Measurements from ENCODE around the gene ZNF792. TPM values are rescaled to one million over a fixed set of nuclear protein-coding genes. Genes with fewer than 3 reads are reported as not detected.

ZNF792 gene
- total RNA-seq = 5.6 and 6.1 TPM in 2 replicates

GRCh38 chr19:34963573-34964406 is at the start of gene ZNF792:
TSS of gene ZNF792 (minus strand) at chr19:34964229. CDS start at chr19:34963662, 567 bp downstream.
- TF ChIP-seq, protein P1, sequence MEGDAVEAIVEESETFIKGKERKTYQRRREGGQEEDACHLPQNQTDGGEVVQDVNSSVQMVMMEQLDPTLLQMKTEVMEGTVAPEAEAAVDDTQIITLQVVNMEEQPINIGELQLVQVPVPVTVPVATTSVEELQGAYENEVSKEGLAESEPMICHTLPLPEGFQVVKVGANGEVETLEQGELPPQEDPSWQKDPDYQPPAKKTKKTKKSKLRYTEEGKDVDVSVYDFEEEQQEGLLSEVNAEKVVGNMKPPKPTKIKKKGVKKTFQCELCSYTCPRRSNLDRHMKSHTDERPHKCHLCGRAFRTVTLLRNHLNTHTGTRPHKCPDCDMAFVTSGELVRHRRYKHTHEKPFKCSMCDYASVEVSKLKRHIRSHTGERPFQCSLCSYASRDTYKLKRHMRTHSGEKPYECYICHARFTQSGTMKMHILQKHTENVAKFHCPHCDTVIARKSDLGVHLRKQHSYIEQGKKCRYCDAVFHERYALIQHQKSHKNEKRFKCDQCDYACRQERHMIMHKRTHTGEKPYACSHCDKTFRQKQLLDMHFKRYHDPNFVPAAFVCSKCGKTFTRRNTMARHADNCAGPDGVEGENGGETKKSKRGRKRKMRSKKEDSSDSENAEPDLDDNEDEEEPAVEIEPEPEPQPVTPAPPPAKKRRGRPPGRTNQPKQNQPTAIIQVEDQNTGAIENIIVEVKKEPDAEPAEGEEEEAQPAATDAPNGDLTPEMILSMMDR (IDR thresholded peaks at IDR 0.05; ENCODE audit: insufficient read depth, low read length, poor library complexity, severe bottlenecking) = no peak
- peak within 1 kb of the TSS; percentile 83 for H3K4me3 ChIP-seq (ENCODE audit: low read depth, low read length)
- peaks cover 3% of the 10 kb centered on the region for H3K36me3 ChIP-seq (ENCODE audit: control insufficient read depth, insufficient read depth, low read length)
- DNase-seq (ENCODE audit: low read depth) = no peak
- no peaks in the 10 kb centered on the region for H3K27me3 ChIP-seq (ENCODE audit: control insufficient read depth, insufficient read depth, low read length)

GRCh38 chr19:35013041-35013819 is 49.2 kb upstream of the ZNF792 start:
- TF ChIP-seq, protein P1 (IDR thresholded peaks at IDR 0.05; ENCODE audit: insufficient read depth, low read length, poor library complexity, severe bottlenecking) = peak; percentile 94
- Histone ChIP-seq H3K27me3 (ENCODE audit: control insufficient read depth, insufficient read depth, low read length) (no peaks in the 10 kb centered on the region), H3K36me3 (ENCODE audit: control insufficient read depth, insufficient read depth, low read length) (peaks cover 1% of the 10 kb centered on the region), H3K4me3 (ENCODE audit: low read depth, low read length) (no peak overlapping the region)
- DNase-seq (ENCODE audit: low read depth) = no peak

DNA sequence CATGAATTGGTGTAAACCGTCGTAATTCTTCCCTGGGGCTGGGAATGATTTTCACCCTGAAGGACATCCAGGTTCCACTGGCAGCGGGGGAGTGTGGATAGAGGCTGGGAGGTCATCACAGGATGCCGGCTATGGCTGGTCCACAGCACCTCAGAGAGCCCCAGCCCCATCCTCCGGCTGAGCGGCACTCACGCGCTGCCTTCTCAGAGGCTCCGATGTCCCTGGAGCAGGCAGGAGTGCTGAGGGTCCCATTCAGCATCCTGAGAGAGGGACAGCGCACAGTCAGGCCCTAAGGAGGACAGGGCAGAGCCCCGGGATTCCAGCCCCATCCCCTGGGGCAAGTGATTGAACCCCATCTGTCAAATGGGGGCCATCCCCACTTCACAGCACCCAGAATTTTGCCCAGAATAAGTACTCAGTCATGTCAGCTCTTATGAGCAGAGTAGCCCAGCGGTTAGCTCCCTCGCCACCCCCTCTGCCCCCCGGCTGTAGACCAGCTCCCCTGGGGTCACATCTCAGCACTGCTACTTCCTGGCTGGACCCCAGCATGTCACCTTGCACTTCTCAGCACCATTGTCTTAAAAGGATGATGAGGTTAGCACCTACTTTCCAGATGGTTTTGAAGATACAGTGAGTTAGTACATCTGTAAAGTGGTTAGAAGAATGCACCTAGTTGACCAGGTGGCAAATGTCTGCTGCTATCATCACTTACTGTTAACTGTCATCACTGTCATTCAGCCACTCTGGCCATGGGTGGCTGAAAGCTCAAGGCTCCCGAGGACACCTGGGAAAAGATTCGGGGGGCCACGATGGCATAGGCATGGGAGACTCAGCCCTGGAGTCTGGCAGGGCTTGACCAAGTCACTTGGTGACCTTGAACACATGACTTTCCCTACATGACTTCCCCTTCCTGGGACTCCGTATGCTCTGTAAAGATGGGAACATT is 48.0 kb upstream of the ZNF792 start:
- H3K36me3 ChIP-seq (ENCODE audit: control insufficient read depth, insufficient read depth, low read length) = peaks cover 1% of the 10 kb centered on the region

GRCh38 chr19:35011091-35011689 is 47.2 kb upstream of the ZNF792 start:
- Histone ChIP-seq H3K27me3 (ENCODE audit: control insufficient read depth, insufficient read depth, low read length) (no peaks in the 10 kb centered on the region), H3K4me3 (ENCODE audit: low read depth, low read length) (no peak overlapping the region), H3K36me3 (ENCODE audit: control insufficient read depth, insufficient read depth, low read length) (peaks cover 3% of the 10 kb centered on the region)
- DNase-seq (ENCODE audit: low read depth) = no peak
- TF ChIP-seq, protein P1 (IDR thresholded peaks at IDR 0.05; ENCODE audit: insufficient read depth, low read length, poor library complexity, severe bottlenecking) = no peak

More for the DNA sequence above, 48.0 kb upstream of the ZNF792 start:
- H3K4me3 ChIP-seq (ENCODE audit: low read depth, low read length) = no peak overlapping the region
- H3K27me3 ChIP-seq (ENCODE audit: control insufficient read depth, insufficient read depth, low read length) = no peaks in the 10 kb centered on the region
- TF ChIP-seq, protein P1 (IDR thresholded peaks at IDR 0.05; ENCODE audit: insufficient read depth, low read length, poor library complexity, severe bottlenecking) = no peak
- DNase-seq (ENCODE audit: low read depth) = no peak
